H9 (cell line): ENCODE results near the gene NLN. TPM values are rescaled to one million over a fixed set of nuclear protein-coding genes. Genes with fewer than 3 reads are reported as not detected.
"Not testable (repeated sequence)": the region's sequence is repeated elsewhere in the genome, so short reads cannot be mapped to it uniquely, and the experiment has no call there.

Experiments used
- DNase-seq: peaks from one replicate; pipeline ENCODE4 v3.0.0-alpha.2; 2017
- H2AFZ ChIP-seq: one replicate; pipeline ENCODE4 v1.6.1; 2013; ENCODE audit warnings: mild to moderate bottlenecking, low read length, control low read depth, moderate library complexity
- H2AK5ac ChIP-seq: 2 replicates; pipeline ENCODE4 v1.6.1; 2013; ENCODE audit warnings: low read length, control low read depth, mixed read lengths; ENCODE audit not compliant: insufficient read length
- H2BK120ac ChIP-seq: one replicate; pipeline ENCODE4 v1.6.1; 2013; ENCODE audit warnings: low read depth, mild to moderate bottlenecking, low read length, control low read depth, inconsistent platforms; ENCODE audit not compliant: poor library complexity, severe bottlenecking
- H2BK12ac ChIP-seq: 2 replicates; pipeline ENCODE4 v1.6.1; 2013; ENCODE audit warnings: low read length, control low read depth, mixed read lengths, low read depth; ENCODE audit not compliant: insufficient read length
- H2BK15ac ChIP-seq: 2 replicates; pipeline ENCODE4 v1.6.1; 2013; ENCODE audit warnings: low read depth, low read length, control low read depth
- H2BK20ac ChIP-seq: one replicate; pipeline ENCODE4 v1.6.1; 2013; ENCODE audit warnings: low read depth, mild to moderate bottlenecking, low read length, control low read depth, inconsistent platforms; ENCODE audit not compliant: poor library complexity, severe bottlenecking
- H2BK5ac ChIP-seq: 2 replicates; pipeline ENCODE4 v1.6.1; 2013; ENCODE audit warnings: low read length, control low read depth, mixed read lengths; ENCODE audit not compliant: insufficient read length
- H3K14ac ChIP-seq: 2 replicates; pipeline ENCODE4 v1.6.1; 2013; ENCODE audit warnings: low read length, control low read depth; ENCODE audit not compliant: insufficient read depth
- H3K18ac ChIP-seq: 2 replicates; pipeline ENCODE4 v1.6.1; 2013; ENCODE audit warnings: low read depth, mild to moderate bottlenecking, mixed read lengths, low read length, control low read depth; ENCODE audit not compliant: insufficient read length
- H3K23ac ChIP-seq: 2 replicates; pipeline ENCODE4 v1.6.1; 2013; ENCODE audit warnings: low read length, control low read depth, mixed read lengths, low read depth; ENCODE audit not compliant: insufficient read length
- H3K23me2 ChIP-seq: 2 replicates; pipeline ENCODE4 v1.6.1; 2013; ENCODE audit warnings: low read depth, mild to moderate bottlenecking, mixed read lengths, low read length, control low read depth; ENCODE audit not compliant: insufficient read length, poor library complexity, severe bottlenecking
- H3K27ac ChIP-seq: 2 replicates; pipeline ENCODE4 v1.5.1; 2013; ENCODE audit warnings: low read length, control low read depth, mixed read lengths, low read depth; ENCODE audit not compliant: insufficient read length
- H3K27me3 ChIP-seq: 2 replicates; pipeline ENCODE4 v1.6.1; 2013; ENCODE audit warnings: low read length, control low read depth, inconsistent platforms; ENCODE audit not compliant: insufficient read depth
- H3K4ac ChIP-seq: 2 replicates; pipeline ENCODE4 v1.6.1; 2013; ENCODE audit warnings: low read depth, mild to moderate bottlenecking, control low read depth, inconsistent platforms, low read length, moderate library complexity
- H3K4me1 ChIP-seq: 2 replicates; pipeline ENCODE4 v1.6.1; 2013; ENCODE audit warnings: low read length, control low read depth, inconsistent platforms; ENCODE audit not compliant: insufficient read depth
- H3K4me2 ChIP-seq: 2 replicates; pipeline ENCODE4 v1.6.1; 2013; ENCODE audit warnings: low read length, control low read depth, mixed read lengths; ENCODE audit not compliant: insufficient read length, insufficient read depth
- H3K56ac ChIP-seq: 2 replicates; pipeline ENCODE4 v1.6.1; 2013; ENCODE audit warnings: low read depth, mild to moderate bottlenecking, mixed read lengths, low read length, control low read depth; ENCODE audit not compliant: insufficient read length
- H3K79me1 ChIP-seq: 2 replicates; pipeline ENCODE4 v1.6.1; 2013; ENCODE audit warnings: low read depth, mild to moderate bottlenecking, moderate library complexity, low read length, control low read depth, inconsistent platforms; ENCODE audit not compliant: insufficient read depth, poor library complexity, severe bottlenecking
- H3K79me2 ChIP-seq: 2 replicates; pipeline ENCODE4 v1.6.1; 2013; ENCODE audit warnings: low read length, control low read depth, inconsistent platforms; ENCODE audit not compliant: insufficient read depth
- H3K9ac ChIP-seq: 2 replicates; pipeline ENCODE4 v1.6.1; 2013; ENCODE audit warnings: low read length, control low read depth, mixed read lengths; ENCODE audit not compliant: insufficient read length; ENCODE audit errors: extremely low read depth
- H3K9me3 ChIP-seq: one replicate; pipeline ENCODE4 v1.6.1; 2013; ENCODE audit warnings: low read depth, low read length, inconsistent platforms; ENCODE audit not compliant: control insufficient read depth
- H3T11ph ChIP-seq: one replicate; pipeline ENCODE4 v1.6.1; 2013; ENCODE audit warnings: mild to moderate bottlenecking, low read length, control low read depth, inconsistent platforms
- H4K20me1 ChIP-seq: one replicate; pipeline ENCODE4 v1.6.1; 2013; ENCODE audit not compliant: control insufficient read depth, insufficient read length, insufficient read depth
- H4K5ac ChIP-seq: 2 replicates; pipeline ENCODE4 v1.6.1; 2013; ENCODE audit warnings: low read depth, mild to moderate bottlenecking, mixed read lengths, low read length, control low read depth; ENCODE audit not compliant: insufficient read length
- H4K8ac ChIP-seq: replicated peaks from 2 replicates; pipeline ENCODE4 v1.6.1; 2013; ENCODE audit warnings: low read length, control low read depth, mixed read lengths, low read depth; ENCODE audit not compliant: insufficient read length
- H4K91ac ChIP-seq: 2 replicates; pipeline ENCODE4 v1.6.1; 2013; ENCODE audit warnings: low read depth, mild to moderate bottlenecking, moderate library complexity, mixed read lengths, low read length, control low read depth; ENCODE audit not compliant: insufficient read length
- H3K27ac Mint-ChIP-seq, 3 experiments: 2 replicates in 2 of 3; 3 replicates in 1 of 3; pipeline ENCODE4 v1.8.0; 2020 to 2021; ENCODE audit warnings: mixed read lengths in 3 of 3, mild to moderate bottlenecking in 1 of 3, moderate library complexity in 1 of 3
- H3K27me3 Mint-ChIP-seq: 2 replicates; pipeline ENCODE4 v1.8.0; 2021; ENCODE audit warnings: low read depth, mild to moderate bottlenecking, moderate library complexity, mixed read lengths
- H3K36me3 Mint-ChIP-seq, 3 experiments: 2 replicates in 2 of 3; 3 replicates in 1 of 3; pipeline ENCODE4 v1.8.0; 2020 to 2021; ENCODE audit warnings: low read depth in 3 of 3, mixed read lengths in 3 of 3; ENCODE audit not compliant: insufficient read depth in 1 of 3
- H3K4me1 Mint-ChIP-seq, 2 experiments: 2 replicates each; pipeline ENCODE4 v1.8.0; 2020; ENCODE audit warnings: mixed read lengths in 2 of 2
- H3K4me3 Mint-ChIP-seq, 2 experiments: 2 replicates in 1 of 2; 3 replicates in 1 of 2; pipeline ENCODE4 v1.8.0; 2020 to 2021; ENCODE audit warnings: mild to moderate bottlenecking in 2 of 2, mixed read lengths in 2 of 2, moderate library complexity in 1 of 2
- H3K9me3 Mint-ChIP-seq, 2 experiments: 2 replicates in 1 of 2; 3 replicates in 1 of 2; pipeline ENCODE4 v1.8.0; 2020; ENCODE audit warnings: mild to moderate bottlenecking in 2 of 2, mixed read lengths in 2 of 2, moderate library complexity in 1 of 2
- CTCF ChIP-seq: fragments of 200-600 bp; sonication (generic); conservative IDR thresholded peaks from 3 replicates; pipeline ENCODE4 v1.8.0; 2021; ENCODE audit warnings: antibody characterized with exemption, mild to moderate bottlenecking
- WGBS: extraction: QIAGEN DNeasy Blood & Tissue Kit; methylation state at CpG from one replicate; pipeline ENCODE4 v1.1.7; 2013; ENCODE audit warnings: missing lambda C conversion rate, low lambda C conversion rate, mixed read lengths; ENCODE audit not compliant: insufficient read length; ENCODE audit errors: extremely low coverage; 5-methylcytosine and 5-hydroxymethylcytosine counted together
- total RNA-seq: library from RNA; stranded (reverse); gene quantifications from 2 replicates; pipeline ENCODE4 v1.2.1, GENCODE V29; 2021

The NLN gene
- total RNA-seq, 1 experiment from 2014 or later: 137 TPM

- Mint-ChIP-seq H3K9me3 (no peaks in the 10 kb centered on the region), H3K4me3 (no peak overlapping the region), H3K36me3 (no peaks in the 10 kb centered on the region), H3K4me1 (no peaks in the 10 kb centered on the region), H3K27ac (no peak overlapping the region), H3K27me3 (no peaks in the 10 kb centered on the region)
- no peak overlapping the region for H2BK120ac ChIP-seq
- H3K4me1 ChIP-seq: no peaks in the 10 kb centered on the region
- no peak overlapping the region for H4K5ac ChIP-seq
- no peak overlapping the region for H2BK20ac ChIP-seq
- no peak overlapping the region for H3K9ac ChIP-seq
- no peak overlapping the region for H3K27ac ChIP-seq
- H3K27me3 ChIP-seq: no peaks in the 10 kb centered on the region
- no peak overlapping the region for H3T11ph ChIP-seq
- no peaks in the 10 kb centered on the region for H3K23me2 ChIP-seq
- no peak overlapping the region for H3K18ac ChIP-seq
- no peaks in the 10 kb centered on the region for H3K79me2 ChIP-seq
- H2BK12ac ChIP-seq: no peak overlapping the region
- H3K23ac ChIP-seq: no peak overlapping the region
- H2AFZ ChIP-seq: no peak overlapping the region
- no peak overlapping the region for H3K14ac ChIP-seq
- no peak overlapping the region for H3K4me2 ChIP-seq
- H2AK5ac ChIP-seq: no peak overlapping the region
- H3K9me3 ChIP-seq: no peaks in the 10 kb centered on the region
- no peak for TF ChIP-seq CTCF
- H4K20me1 ChIP-seq: no peaks in the 10 kb centered on the region
- no peak overlapping the region for H4K91ac ChIP-seq
- no peak for DNase-seq
- H3K4ac ChIP-seq: no peak overlapping the region
- H3K56ac ChIP-seq: no peak overlapping the region
- no peak overlapping the region for H4K8ac ChIP-seq
- H3K79me1 ChIP-seq: no peaks in the 10 kb centered on the region
- H2BK5ac ChIP-seq: no peak overlapping the region
- no peak overlapping the region for H2BK15ac ChIP-seq
- no CpG with 5 or more reads among the region's 5 CpGs for WGBS
Measured at GRCh38 chr5:65871182-65871581, 149.2 kb downstream of the NLN start.

GRCh38 chr5:65871776-65872175 is 149.8 kb downstream of the NLN start:
- H3K4me1 Mint-ChIP-seq, H3K9me3 Mint-ChIP-seq: not testable (repeated sequence)

More at GRCh38 chr5:65871776-65872175, 149.8 kb downstream of the NLN start:
- not testable (repeated sequence) for H3K4me3 Mint-ChIP-seq, H2BK12ac ChIP-seq, H3K18ac ChIP-seq, H3K27me3 Mint-ChIP-seq, H3K9ac ChIP-seq, H3T11ph ChIP-seq, H2AK5ac ChIP-seq, H3K23ac ChIP-seq, H3K27me3 ChIP-seq, H3K4me1 ChIP-seq, H3K36me3 Mint-ChIP-seq, H3K4ac ChIP-seq, H2BK5ac ChIP-seq, H3K23me2 ChIP-seq, H3K14ac ChIP-seq, H3K56ac ChIP-seq, H4K20me1 ChIP-seq, H2BK15ac ChIP-seq, H2BK20ac ChIP-seq, H3K79me2 ChIP-seq, H3K4me2 ChIP-seq, H4K91ac ChIP-seq, H3K79me1 ChIP-seq, H4K5ac ChIP-seq, H3K27ac ChIP-seq, H2BK120ac ChIP-seq, H4K8ac ChIP-seq, H2AFZ ChIP-seq, H3K9me3 ChIP-seq, DNase-seq, H3K27ac Mint-ChIP-seq
- WGBS: no CpG with 5 or more reads among the region's 5 CpGs
